Body of pancreas (tissue), 4 donors: ENCODE measurements around the gene TMEM50B.

Experiments used
- CTCF ChIP-seq, 7 experiments: fragments of 450-650 bp in 4 of 7; fragments of 200-600 bp in 3 of 7; sonication (generic) in 3 of 7; IDR thresholded peaks; one replicate each; pipeline ENCODE4 v1.5.1; 2016 to 2019; ENCODE audit warnings: antibody characterized with exemption in 7 of 7
- POLR2A ChIP-seq, 3 donors: fragments of 450-650 bp; IDR thresholded peaks; one replicate each; pipeline ENCODE4 v1.6.1; 2016; ENCODE audit warnings: antibody characterized with exemption in 3 of 3, mild to moderate bottlenecking in 2 of 3

GRCh38 chr21:33443194-33443593 lies 36.6 kb downstream of the TMEM50B start:
- TF ChIP-seq CTCF (IDR thresholded peaks at IDR 0.05) (no peak), POLR2A (IDR thresholded peaks at IDR 0.05) (no peak)
